Inflammatory macrophage treated with lipopolysaccharide for 4 hours (primary cell): ENCODE results near the gene CCDC50.

Experiments
- DNase-seq: peaks from one replicate; pipeline ENCODE4 v3.0.0-alpha.2; 2020

CCDC50 gene

GRCh38 chr3:191431160-191431822 is 102.1 kb downstream of the CCDC50 start:
- no peak for DNase-seq

GRCh38 chr3:191432162-191432561 is 103.0 kb downstream of the CCDC50 start:
- DNase-seq = no peak

- DNase-seq = no peak
Measured at GRCh38 chr3:191434024-191434423, 104.8 kb downstream of the CCDC50 start.

- DNase-seq = no peak
Measured at GRCh38 chr3:191435981-191436380, 106.8 kb downstream of the CCDC50 start.

GRCh38 chr3:191438150-191438814 is 109.1 kb downstream of the CCDC50 start:
- DNase-seq = no peak

- no peak for DNase-seq
Measured at GRCh38 chr3:191440532-191440931, 111.3 kb downstream of the CCDC50 start.

- no peak for DNase-seq
Measured at GRCh38 chr3:191441687-191442086, 112.5 kb downstream of the CCDC50 start.

GRCh38 chr3:191444569-191444968 is 115.4 kb downstream of the CCDC50 start:
- DNase-seq = no peak
